Activated CD8-positive, alpha-beta memory T cell treated with anti-CD3 and anti-CD28 coated beads for 1 hour (primary cell): ENCODE measurements around the gene ZNF418.
"Not testable (repeated sequence)": the region's sequence is repeated elsewhere in the genome, so short reads cannot be mapped to it uniquely, and the experiment has no call there.

ENCODE experiments used
- DNase-seq, 2 donors: peaks; one replicate each; pipeline ENCODE4 v3.0.0-alpha.2; 2020; ENCODE audit warnings: low read depth in 1 of 2; ENCODE audit errors: extremely low read depth in 1 of 2

Gene ZNF418

GRCh38 chr19:57890706-57891105 is 44.5 kb downstream of the ZNF418 start:
- DNase-seq: not testable (repeated sequence)

DNA sequence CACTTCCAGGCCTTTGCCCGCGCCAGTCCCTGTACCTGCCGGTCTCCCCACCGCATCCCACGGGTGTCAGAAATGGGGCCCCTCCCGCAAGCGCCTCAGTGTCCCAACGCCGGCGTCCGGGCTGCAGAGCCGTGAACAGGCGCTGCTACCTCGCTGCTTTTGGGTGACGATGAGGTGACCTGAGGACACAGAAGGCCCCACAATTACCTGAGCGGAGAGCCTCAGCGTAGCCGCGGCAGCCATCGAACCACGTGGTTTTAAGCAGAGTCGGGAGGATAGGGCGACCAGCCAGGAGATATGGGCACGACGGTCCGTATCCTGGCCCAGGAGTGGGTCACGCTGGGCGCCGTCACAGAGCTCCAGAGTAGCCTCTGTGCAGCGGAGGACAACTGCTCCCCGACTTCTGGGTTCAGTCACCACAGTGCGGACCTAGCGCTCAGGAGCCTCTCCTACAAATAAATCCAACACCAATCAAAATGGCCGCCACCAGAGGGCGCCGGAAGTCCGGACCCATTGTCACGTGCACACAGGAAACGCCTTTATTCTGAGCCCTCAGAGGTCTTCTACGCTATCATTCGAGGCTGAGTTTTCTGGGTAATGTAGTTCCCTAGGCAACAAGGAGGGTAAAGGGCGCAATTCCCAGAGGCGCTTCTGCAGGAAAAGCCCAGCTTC is 46.5 kb downstream of the ZNF418 start, which contains the start of gene ZNF814:
Gene ZNF814, minus strand, starts transcription at position 478 of the 672 bp plus-strand sequence. Its CDS starts 235 bp downstream, at position 243.
- DNase-seq: peak; percentile 50 to 62

GRCh38 chr19:57888107-57888559 is 47.1 kb downstream of the ZNF418 start:
- DNase-seq: no peak

- DNase-seq: no peak
These were observed 47.8 kb downstream of the ZNF418 start for GRCh38 chr19:57887195-57887941.

DNA sequence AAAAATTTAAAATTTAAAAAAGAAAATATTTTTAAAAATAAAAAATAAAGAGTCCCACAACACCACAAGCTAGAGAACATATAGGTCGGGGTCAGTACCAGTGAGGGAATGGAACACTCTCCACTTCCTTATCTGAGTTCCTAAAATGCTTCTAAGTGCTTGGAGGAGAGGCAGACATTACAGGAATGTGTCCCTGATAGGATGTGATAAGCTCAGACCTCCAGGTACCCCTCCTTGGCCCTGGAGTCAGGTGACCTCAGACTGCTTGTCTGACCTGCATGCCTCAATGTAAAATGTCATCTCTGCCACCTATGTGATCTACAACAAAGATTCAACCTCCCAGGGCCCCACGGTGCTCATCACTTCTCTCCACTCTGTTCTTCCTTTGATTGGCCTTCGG is 49.2 kb downstream of the ZNF418 start:
- no peak for DNase-seq

- not testable (repeated sequence) for DNase-seq
These were observed 61.1 kb downstream of the ZNF418 start for GRCh38 chr19:57873883-57874799.

GRCh38 chr19:57872450-57872849 is 62.8 kb downstream of the ZNF418 start:
- no peak for DNase-seq
